HS-27A (cell line): ENCODE results near the gene SLC46A2.

Source experiments
- DNase-seq: peaks from one replicate; pipeline ENCODE4 v3.0.0-alpha.2; 2012; ENCODE audit warnings: low read depth, missing footprints

SLC46A2 gene, protein sequence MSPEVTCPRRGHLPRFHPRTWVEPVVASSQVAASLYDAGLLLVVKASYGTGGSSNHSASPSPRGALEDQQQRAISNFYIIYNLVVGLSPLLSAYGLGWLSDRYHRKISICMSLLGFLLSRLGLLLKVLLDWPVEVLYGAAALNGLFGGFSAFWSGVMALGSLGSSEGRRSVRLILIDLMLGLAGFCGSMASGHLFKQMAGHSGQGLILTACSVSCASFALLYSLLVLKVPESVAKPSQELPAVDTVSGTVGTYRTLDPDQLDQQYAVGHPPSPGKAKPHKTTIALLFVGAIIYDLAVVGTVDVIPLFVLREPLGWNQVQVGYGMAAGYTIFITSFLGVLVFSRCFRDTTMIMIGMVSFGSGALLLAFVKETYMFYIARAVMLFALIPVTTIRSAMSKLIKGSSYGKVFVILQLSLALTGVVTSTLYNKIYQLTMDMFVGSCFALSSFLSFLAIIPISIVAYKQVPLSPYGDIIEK

DNA sequence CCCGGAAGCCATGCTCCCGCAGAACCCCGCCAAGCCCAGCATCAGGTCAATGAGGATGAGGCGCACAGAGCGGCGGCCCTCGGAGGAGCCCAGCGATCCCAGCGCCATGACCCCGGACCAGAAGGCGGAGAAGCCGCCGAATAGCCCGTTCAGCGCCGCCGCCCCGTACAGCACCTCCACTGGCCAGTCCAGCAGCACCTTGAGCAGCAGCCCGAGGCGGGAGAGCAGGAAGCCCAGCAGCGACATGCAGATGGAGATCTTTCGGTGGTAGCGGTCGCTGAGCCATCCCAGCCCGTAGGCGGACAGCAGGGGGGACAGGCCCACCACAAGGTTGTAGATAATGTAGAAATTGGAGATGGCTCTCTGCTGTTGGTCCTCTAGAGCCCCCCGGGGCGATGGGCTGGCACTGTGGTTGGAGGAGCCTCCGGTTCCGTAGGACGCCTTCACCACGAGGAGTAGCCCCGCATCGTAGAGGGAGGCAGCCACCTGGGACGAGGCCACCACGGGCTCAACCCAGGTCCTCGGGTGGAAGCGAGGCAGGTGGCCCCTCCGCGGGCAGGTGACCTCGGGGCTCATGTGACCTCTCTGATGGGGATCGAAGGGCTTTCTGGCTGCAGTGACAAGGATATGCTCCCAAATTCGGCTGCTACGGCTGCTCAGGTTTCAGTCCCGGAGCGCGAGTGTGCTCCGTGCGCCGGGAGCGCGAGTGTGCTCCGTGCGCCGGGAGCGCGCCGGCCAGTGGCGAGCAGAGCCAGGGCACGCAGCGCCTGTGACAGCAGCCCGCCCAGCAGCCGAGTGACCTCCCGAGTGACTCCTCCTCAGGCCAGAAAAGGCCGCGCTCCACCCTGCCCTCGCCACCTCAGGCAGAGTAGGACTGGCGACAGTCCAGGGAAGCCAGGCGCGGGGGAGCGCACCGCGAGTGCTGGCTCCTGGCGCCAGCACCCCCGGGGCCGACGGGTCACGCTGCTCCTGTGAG is at the start of gene SLC46A2:
Gene SLC46A2 (minus strand): TSS at position 771 of the 976 bp plus-strand sequence. CDS start 195 bp downstream, at position 576.
- DNase-seq: no peak

DNA sequence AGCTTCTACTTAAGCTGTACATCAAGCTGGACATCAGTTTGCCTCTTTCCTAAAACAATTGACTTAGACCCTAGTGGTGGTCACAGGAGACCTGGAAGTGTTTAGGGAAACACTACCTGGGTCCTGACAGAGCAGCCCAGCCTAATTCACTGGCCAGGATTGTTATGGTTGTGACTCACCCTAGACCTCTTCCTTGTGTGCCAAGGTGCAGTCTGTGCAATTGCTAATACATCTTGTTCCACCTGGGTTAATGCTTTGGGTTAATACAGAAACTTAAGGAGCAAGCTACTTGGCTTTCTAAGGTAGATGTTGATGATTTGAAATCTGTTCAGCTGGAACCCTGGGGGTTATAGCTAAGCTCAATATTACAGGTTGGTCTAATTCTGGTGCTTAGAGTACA is 48.7 kb upstream of the SLC46A2 start:
- DNase-seq: no peak

DNA sequence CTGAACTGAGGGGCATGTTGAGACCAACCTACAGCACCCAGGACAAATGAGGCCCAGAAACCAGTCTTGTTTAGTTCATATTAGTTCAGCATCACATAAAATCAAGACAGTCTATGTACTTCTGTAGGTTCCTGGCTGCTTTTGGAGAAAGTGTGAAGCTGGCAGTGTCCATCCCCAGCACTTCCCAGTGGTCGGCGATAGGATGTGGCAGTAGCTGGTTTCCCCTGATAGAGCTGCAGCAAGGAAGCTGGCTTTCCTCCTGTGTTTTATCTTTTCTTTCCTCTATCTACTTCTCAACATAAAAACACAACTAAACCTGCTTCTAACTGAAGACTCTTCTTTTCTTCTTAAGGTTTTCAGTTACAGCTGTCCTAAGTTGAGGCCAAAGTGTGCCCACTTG is 43.0 kb upstream of the SLC46A2 start:
- DNase-seq: no peak

DNA sequence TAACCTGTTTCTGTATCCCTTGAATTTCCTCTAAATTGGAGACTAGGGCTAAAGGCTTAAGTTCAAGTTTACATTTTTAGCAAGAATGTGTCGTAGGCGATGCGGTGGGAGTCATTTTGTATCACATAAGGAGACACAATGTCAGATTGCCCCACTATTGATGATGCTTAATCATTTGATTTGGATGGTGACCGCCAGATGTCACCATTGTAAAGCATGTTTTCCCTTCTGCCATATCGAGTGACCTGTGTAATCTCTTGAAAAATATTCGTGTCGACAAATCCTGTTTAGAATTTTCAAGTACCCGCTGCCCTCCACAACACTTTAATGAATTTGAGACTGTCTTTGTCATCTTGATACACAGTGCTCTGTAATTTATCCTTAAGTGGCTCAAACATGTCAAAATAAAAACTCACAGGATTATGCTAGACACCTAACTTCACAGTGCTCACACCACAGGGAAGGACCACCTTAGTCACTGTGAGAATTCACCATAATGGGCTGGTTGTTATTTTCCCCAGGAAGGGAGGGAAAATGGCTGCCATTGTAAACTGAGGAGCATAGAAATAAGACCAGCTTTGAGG is 34.5 kb upstream of the SLC46A2 start:
- peak; percentile 22 for DNase-seq

DNA sequence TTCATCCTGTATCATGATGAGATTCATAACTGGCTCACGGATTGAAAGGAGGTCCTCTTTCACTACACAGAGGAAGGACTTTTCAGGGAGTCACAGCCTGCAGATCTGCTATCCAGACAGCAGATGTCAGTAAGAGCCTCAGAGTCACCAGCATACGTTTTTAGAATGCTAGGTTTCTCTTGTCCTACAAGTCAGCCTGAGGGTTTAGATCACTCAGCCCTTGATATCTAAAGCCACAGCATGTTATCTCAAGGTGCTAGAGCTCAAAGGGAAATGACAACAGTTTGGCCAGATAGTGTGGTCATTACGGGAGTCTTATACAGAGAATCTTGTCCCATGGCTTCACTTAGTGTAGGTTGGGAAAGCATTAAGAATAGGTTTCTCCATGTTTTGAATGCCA is 30.9 kb upstream of the SLC46A2 start:
- no peak for DNase-seq

DNA sequence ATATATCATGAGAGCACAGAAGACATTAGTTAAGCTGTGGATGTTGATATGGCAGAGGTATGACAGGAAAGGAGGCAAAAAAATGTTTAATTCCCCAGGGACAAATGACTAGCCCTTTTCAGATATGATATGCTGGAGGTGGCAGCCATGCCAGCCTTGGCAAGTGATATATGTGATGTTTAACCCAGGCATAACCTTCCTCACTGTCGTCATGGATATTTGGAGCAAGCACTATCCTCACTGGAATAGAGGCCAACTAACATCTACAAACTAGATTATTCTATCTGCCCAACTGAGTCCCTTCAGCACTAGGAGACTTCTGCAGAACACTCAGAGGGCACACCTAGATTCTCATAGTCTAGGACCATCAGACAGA is 27.3 kb upstream of the SLC46A2 start:
- no peak for DNase-seq

DNA sequence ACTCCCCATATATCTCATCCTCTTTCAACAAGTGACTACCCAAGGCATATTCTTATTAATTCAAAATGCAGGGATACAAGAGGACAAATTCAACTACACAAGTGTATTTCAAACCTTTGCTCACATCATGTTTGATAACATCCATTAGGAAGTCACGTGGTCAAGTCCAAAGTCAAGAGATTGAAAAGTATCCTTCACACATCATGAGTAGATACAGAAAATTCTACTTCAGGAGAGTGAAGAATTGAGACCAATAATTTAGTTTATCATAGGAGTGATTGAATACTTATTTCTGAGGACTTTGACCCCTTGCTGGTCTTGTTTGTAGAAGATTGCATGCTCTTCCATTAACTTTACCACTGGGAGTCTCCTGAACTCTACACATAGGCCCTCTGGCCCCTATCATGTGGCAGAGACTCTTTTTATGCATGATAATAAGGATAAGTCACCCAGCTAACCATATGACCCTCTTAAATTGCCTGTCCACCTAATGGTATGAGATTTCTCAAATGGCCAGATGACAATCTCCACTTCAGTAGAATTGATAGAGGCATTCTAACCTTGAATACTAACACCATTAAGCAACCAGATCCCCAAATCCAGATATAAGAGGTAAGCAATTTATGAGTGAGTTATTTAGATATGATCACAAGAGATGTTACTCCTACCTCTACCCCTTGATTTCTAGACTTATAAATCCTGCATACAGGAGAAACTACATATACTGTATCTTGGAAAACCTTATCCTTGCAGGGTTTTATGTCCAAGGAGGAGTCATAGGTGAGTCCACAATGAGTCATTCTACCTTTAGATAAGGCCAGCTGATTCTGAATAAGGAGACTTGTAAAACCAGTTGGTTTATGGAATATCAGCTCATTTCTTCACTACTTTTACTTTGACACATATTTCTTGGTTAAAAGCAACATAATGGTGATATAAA is 26.6 kb upstream of the SLC46A2 start:
- no peak for DNase-seq

DNA sequence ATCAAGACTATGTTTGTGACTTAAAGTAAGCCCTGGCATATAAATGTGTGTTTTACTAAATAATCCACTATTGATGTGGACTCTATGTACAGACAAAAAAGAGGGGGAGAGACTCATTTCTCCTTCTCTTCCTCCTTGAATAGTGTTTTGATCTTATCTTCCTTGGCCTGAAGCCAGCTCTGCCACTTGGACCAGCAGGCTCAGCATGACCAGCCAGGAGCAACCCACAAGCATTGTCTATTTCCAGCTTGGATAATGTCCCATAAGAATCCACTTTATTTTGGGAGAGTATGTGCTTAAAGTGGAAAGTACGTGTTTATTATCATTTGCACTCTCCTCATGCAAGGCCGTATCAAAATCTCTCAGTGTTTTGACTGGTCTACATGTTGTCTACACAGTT is 23.8 kb upstream of the SLC46A2 start:
- DNase-seq: no peak

DNA sequence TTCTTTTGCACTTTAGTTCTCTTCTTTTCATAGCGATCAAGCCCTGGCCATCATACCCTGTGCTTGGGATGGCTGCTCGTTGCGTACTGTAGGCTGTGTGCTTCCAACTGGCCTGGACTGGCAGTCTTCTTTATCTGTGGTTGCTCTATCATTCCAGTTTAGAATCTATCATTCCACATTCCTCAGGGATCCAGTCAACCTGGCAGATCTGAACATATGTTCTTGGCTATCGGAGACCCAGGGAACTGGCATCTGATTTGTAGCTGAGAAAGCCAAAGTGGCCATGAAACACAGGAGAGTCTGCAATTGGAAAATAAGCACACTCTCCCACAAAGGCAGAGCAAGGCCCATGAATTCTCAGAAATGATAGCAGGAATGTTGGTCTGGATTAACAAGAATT is 22.6 kb upstream of the SLC46A2 start:
- DNase-seq: no peak

DNA sequence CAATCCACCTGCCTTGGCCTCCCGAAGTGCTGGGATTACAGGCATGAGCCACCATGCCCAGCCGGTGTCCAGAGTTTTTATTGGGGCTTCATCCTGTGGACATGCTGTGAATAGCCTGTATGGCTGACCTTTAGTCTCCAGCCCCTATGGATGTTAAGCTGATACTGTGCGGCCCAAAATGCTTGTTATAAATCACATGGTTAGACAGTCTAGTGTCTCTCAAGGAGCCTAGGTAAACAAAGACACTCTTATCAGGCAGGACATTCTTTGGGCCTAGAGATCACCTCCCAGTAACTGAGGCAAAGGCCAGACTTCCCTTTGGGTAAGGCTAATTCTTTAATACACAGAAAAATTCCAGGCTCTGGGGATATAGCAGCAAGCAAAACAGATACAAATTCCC is 22.0 kb upstream of the SLC46A2 start:
- no peak for DNase-seq

DNA sequence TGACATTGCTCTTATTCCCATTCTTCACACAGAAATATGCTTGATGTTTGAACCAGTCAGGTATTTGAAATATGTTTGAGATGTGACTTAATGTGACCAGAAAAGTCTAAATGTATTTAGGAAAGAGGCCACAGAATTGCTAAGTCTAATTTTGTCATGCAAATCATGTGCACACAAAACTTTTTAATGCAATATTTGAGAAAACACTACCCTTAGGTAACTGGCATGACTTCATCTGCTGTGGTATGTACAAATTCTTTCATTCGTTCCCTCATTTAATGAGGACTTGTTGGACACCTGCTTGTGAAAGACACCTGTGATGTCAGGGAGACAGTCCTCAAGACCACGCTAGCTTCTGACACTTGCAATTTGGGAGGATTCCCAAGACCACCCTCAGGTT is 21.1 kb upstream of the SLC46A2 start:
- no peak for DNase-seq

DNA sequence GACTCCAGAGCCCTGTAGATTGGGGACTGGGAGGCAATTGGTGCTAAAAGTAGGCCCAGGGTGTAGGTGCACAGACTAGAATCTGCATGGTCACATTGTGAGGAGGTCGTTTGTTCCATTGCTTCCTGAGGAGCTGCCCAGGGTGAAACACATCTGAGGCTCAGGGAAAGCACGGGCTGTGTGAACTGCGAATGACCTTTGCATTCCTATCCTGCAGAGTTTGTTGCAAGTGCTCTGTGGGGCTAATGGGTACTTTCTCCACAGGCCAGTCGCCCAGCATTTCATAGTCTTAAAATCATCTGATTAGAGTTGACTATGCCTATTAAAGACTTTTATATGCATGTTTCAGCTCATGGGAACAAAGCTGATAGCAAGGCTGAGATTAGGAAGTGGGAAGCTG is 14.4 kb upstream of the SLC46A2 start:
- DNase-seq: no peak

DNA sequence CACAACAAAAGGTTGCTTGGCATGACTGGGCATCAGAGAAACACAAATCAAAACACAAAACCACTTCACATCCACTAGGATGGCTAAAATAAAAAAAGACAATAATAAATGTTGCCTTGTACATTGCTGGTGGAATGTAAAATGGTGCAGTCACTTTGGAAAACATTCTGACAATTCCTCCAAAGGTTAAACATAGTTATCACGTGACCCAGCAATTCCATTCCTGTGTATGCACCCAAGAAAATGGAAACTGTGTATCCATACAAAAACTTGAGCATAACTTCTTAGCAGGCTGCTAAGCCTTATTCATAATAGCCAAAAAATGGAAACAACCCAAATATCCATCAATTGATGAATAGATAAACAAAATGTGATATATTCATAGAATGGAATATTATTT is 10.2 kb upstream of the SLC46A2 start:
- DNase-seq: no peak

DNA sequence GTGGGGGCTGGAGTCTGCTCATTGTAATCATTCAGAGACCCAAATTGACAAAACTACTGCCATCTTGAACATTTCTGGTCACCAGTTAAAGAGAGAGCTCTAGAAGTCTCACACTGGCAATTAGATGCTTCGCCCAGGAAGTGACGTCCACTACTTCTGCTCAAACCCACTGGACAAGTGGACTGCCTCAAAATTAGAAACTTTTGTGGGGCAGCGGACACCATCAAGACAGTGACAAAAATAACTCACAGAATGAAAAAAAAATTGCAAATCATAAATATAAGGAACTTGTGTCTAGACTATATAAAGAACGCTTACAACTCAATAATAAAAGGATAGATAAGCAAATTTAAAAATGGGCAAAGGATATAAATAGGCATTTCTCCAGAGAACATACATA is 9.8 kb upstream of the SLC46A2 start:
- DNase-seq: no peak

DNA sequence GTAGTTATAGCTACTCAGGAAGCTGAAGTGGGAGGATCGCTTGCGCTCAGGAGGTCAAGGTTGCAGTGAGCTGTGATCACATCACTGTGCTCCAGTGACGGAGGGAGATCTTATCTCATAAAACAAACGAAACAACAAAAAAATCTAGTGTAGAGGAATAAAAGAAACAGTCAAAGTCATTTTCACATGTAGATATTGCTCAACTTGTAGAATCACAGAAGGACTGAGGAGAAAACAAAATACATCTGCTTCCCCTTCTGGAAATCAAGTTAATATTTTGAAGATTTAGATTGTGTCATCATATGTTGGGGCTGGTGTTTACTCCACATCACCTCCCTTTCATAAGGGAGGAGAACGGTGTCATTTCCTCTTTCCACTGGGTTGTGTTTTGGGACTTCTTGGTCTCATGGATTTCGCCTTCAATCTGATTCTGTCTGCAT is 8.2 kb upstream of the SLC46A2 start:
- no peak for DNase-seq

DNA sequence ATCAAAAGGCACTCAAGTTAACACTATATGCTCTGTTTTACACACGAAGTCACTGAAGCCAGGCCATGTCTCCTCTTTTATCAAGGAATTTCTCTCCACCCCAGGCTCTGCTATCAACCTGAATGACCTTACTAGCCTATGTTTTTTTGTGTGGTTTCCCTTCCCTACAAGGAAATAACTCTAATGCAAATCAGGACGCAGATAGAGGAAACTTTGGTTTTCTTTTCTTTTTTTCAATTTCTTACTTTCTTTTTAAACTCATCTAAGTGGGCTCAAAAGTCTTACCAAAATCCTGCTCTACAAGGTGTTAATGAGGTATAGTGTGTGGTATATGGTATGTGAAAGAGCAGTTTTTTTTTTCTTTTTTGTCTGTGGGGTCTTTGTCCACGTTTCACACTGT is 5.5 kb upstream of the SLC46A2 start:
- no peak for DNase-seq

DNA sequence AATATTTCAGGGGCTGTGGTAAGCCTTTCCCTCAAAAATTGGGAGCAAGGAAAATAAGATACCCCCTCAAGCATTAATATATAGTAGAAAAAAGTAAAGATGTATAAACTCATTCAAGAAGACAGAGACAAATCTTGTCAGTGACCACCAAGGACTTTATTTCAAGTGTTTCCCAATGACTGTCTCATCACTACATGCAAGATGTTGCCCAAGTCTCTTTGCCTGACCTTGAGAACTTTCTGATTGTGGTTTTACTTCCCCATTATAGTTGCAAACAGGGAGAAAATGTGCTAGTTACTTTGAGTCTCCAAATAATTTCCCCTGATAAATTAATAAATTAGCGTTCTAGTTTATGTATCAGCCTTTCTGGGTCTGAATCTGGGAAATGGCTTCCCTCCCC is 4.0 kb upstream of the SLC46A2 start:
- no peak for DNase-seq

DNA sequence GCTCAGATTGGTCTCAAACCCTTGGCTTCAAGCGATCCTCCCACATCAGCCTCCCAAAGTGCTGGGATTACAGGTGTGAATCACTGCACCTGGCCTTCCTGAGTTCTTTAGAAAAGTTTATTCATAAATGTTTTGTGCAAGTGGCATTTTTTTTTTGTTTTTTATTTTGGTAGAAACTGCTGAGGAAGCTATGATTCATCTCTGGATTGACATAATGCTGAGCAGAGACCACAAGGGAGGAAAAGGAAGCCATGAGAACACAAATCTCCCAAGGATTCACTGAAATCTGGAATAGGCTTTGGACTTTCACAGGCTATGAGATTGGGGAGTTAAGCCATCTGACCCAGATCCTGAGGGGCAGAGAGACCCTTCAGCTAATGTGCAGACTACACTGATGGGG is 3.4 kb upstream of the SLC46A2 start:
- DNase-seq: no peak

DNA sequence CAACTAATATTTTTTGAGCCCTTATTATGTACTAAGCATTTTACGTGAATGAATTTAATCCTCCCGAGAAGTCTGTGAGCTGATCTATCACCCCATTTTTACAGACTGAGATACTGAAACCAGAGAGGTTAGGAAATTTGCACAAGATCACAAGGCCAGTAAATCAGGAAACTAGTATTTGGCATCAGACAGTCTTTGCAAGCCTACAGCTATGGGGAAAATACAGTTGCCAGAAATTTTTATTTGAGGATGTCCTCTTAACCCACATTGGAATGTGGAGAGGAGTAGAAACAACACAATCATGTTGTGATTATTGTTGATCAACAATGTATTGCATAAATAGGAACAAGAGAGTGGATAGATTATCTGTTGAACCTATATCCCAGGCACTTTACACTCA is 2.3 kb upstream of the SLC46A2 start:
- no peak for DNase-seq

DNA sequence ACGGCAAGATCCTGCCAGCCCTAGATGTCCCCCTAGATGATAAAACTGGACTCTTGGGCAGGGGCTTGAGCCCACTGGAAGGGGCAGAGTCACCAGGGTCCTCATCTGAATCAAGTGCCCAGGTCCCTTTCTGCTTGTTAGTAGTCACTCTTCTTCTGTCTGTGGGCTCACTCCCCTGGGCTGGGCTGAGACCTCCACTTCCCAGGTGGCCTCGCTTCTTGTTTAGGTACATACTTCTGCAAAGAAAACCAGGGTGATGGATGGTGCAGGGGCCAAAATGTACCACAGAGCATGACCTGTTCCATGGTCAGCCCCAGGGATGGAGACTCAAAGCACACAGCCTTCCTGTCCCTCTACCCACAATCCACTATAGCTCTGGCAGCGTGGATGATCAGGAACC is 845 bp upstream of the SLC46A2 start:
- no peak for DNase-seq

DNA sequence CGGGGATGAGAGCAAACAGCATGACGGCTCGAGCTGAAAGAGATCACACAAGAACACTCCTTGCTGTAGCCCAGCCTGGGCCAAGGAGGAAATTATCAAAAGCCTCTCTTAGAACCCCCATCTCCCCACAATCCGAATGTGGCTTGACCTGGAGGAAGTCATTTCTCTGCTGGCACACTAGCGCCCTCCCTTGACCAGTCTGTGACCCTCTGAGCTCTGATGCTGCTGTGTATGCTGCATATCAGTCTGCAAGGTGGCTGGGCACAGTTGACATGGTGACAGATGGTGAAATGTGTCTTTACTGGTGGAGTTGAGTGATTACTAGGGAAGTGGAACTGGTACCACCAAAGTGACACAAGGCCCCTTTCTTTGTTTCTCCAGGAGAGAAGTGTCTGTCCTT is 3.3 kb downstream of the SLC46A2 start:
- DNase-seq: no peak
